ENCODE data around the gene EEIG1. TPM values are rescaled to one million over a fixed set of nuclear protein-coding genes. Genes with fewer than 3 reads are reported as not detected.

The EEIG1 gene
- polyA plus RNA-seq, 3 donors: 38.0 to 51.3 (median 44.6) TPM

GRCh38 chr9:128005923-128006322, 25.1 kb upstream of the EEIG1 start:
- peak; percentile 61 for DNase-seq

DNA sequence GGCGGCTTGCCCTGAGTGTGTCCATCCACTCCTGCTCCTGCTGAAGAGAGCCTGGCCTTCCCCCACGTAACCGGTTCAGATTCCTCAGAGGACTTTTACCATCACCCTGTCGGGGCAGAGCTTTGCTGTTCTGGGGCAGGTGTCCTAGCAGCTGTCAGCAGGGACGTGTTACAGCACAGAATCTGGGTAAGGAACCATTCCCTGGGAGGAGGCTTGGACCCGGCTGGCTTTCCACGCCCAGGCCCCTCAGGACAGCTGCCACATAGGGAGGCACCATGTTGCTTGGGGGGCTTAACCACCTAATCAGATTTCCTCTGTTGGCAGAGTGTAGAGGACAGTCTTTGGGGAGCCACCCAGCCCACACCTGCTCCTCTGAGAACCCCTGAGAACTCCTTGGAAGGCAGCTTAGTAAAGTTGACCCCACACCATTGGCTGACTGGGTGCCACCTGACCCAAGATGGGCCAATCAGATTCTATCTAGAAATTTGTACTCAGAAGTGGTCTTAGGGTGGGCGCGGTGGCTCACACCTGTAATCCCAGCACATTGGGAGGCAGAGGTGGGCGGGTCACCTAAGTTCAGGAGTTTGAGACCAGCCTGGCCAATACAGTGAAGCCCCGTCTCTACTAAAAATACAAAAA, 23.3 kb upstream of the EEIG1 start:
- no peak for DNase-seq

DNA sequence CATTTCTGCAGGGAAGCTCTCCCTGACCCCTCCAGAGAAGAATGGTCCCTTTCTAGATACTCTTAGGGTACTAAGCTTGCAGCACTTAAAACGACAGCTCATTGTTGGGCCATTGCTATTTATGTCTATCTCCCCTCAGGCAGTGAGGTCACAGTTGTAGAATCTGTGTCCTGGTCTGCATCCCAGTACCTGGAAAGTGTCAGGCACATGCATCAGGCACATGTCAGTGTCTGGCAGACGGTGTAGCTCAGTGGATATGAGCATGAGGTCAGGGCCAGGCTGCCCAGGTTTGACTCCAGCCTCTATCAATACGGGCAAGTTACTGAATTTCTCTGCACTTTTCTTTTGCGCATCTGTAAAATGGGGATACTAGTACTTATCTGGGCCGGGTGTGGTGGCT, 22.2 kb upstream of the EEIG1 start:
- DNase-seq: no peak

GRCh38 chr9:128001779-128002298, 21.1 kb upstream of the EEIG1 start:
- DNase-seq: no peak

DNA sequence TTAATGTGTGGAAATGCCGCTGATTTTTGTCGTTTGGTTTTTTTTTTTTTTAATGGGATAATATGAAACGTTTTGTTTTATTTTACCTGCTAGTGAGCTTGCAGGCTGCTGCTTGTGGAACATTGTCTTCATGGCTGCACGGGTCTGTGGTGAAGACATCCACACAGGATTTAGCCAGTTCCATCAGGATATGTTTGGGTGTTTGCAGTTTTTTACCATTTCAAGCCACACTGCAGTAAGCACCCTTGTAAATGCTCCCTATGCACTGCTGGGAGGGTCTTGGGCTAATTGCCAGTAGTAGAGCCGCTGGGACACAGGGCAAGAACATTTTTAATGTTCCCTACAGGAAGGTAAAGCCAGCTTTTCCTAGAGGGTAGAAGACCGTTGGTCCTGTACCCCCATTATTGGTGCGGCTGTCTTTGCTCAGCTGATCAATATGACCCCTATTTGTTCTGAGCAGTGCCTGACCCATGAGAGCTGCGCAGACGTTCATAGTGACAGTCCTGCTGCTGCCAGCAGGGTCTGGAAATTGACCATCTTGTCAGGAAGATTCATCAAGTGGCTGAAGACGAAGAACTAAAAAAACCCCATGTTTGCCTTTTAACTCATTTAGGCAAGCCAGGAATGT, 20.5 kb upstream of the EEIG1 start:
- no peak for DNase-seq

GRCh38 chr9:127999461-127999860, 18.7 kb upstream of the EEIG1 start:
- no peak for DNase-seq

DNA sequence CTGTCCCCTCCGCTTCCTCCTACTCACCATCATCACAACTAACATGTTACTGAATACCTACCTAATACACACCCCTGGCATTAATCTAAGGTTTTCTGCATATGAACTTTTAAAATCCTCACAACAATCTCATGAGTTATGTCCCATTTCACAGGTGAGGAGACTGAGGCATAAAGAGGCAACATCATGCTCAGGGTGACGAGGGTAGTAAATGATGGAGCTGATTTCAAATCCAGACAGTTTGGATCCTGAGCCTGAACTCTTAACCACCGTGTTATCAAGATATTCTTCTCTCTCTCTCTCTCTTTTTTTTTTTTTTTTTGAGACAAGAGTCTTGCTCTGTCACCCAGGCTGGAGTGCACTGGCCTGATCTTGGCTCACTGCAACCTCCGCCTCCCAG, 12.9 kb upstream of the EEIG1 start:
- no peak for DNase-seq

DNA sequence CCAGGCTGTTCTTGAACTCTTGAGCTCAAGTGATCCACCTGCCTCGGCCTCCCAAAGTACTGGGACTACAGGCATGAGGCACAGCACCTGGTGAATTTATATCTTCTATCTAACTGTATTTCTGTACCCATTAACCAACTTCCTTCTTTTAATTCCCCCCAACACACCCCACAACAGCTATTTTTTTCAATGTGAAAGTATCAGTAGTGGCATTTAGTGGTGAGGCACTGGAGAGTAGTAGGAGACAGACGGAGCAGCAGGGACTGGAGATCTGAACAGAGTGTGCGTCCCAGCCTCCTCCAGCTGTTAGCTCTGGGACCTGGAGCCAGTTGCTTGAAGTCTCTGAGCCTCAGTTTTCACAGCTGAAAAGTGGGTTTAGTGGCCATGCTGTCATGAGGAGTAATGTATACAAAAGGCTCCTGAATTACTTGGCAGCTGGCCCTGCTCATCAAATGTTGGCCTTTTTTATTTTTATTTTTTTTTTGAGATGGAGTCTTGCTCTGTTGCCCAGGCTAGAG, 11.0 kb upstream of the EEIG1 start:
- no peak for DNase-seq

DNA sequence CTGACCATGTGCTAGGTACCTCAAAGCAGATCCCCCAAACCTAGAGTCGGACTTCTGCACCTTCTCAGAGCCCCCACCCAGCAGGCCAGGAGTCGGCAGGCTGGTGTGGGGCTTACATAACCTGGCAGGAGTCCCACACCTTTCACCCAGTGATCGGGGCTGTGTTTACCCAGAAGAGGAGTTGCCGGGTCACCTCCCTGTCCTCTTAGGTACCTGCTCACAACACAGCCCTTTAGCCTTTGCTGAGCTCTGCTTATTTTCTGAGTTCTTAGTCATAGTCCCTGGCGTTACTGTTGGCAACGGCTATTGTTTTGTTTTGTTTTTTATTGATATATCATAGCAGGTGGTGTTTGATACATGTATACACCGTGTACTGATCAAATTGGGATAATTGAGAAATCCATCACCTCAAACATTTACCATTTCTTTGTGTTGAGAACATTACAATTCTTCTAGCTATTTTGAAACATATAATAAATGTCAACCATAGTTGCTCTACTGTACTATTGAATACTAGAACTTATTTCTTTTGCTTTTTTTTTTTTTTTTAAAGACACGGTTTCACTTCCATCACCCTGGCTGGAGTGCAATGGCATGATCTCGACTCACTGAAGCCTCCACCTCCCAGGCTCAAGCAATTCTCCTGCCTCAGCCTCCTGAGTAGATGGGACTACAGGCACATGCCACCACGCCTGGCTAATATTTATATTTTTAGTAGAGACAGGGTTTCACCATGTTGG, 10.4 kb upstream of the EEIG1 start:
- no peak for DNase-seq

GRCh38 chr9:127990554-127990953, 9.8 kb upstream of the EEIG1 start:
- DNase-seq: no peak

GRCh38 chr9:127989094-127989493, 8.3 kb upstream of the EEIG1 start:
- DNase-seq: no peak

- DNase-seq: no peak
These were observed 6.4 kb upstream of the EEIG1 start for GRCh38 chr9:127987103-127987614.

GRCh38 chr9:127985011-127985410, 4.2 kb upstream of the EEIG1 start:
- no peak for DNase-seq

- no peak for DNase-seq
These were observed 3.1 kb upstream of the EEIG1 start for GRCh38 chr9:127983847-127984289.

- no peak for DNase-seq
These were observed 2.1 kb upstream of the EEIG1 start for GRCh38 chr9:127982912-127983311.

- no peak for DNase-seq
These were observed 851 bp upstream of the EEIG1 start for GRCh38 chr9:127981559-127982121.

GRCh38 chr9:127980060-127980705, 606 bp downstream of the EEIG1 start:
- DNase-seq: no peak

DNA sequence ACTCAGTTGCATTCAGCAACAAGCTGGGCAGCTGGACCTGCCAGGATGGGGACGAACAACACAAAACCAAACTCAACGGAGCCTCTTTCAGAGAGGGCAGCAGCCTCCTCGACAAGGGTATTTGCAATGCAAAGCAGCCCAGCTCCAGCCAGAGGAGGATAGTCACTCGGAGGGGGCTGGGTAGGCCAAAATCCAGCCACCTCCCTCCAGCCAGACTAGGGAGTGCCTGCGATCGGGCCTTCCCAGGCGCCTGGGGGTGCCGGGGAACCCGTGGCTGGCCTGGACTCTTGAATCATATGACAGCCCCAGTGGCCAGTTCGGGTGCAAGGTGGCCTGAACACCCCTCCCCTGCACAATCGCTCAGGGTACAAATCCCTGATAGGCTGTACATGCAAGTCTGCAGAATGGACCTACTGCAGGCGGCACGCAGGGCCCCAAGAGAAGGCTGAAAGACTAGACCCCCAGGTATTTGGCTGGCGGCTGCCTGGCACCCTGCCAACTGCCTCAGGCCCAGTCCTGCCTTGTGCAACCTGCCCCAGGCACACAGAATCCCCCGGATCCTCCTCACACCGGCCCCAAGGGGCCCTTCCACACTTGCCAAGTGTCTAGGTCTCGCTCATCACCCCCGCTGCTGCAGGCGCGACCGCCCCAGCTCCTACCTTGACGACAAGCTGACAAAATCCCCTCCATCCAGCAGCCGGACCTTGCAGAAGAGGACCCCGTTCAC, 1.3 kb downstream of the EEIG1 start:
- DNase-seq: no peak

DNA sequence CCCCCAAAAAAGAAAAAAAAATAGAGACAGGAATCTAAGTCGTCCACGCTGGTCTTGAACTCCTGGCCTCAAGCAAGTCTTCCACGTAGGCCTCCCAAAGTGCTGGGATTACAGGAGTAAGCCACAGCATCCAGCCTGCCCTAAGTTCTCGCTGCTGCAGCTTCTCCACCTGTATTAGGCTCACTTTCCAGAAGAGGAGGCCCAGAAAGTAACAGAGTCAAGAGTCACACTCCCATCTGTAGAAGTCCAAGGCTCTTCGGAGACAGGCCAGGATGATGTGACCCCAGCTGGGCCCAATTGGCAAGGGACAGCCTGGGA, 1.8 kb downstream of the EEIG1 start:
- DNase-seq: no peak

DNA sequence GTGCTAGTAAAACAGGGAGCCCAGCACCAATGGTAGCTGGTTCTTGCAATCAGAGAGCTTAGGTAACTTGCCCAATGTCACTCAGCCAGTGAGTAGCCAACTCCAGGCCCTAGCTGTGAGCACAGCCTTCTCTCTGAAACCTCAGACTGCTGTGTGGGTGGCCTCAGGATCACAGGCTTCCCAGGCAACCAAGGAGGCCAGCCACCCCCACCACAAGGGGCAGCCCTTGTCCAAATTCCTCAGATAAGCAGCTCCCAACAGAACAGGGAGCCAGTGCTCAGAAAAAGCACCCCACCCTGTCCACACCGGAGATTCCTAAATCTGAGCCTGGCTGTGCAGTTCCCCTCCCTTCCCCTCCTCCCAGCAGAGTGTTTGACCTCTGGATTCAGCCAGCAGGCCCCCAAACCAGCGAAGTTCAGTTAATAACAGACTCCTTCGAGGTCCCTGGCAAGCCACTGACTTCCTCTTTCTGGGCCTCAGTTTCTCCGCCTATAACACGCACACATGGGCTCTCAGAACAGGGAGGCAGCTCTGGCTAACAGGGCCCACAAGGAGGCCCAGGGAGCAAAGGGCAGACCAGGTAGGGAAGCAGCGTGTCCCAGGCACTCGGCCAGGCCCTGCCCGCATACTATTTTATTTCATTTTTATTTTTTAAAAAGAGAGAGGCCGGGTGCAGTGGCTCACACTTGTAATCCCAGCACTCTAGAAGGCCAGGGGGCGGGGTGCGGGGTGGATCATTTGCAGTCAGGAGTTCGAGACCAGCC, 2.7 kb downstream of the EEIG1 start:
- DNase-seq: no peak
